Liver (tissue), 9 donors: ENCODE results near the gene JPH3. TPM values are rescaled to one million over a fixed set of nuclear protein-coding genes. Genes with fewer than 3 reads are reported as not detected.
"Not testable (repeated sequence)": the region's sequence is repeated elsewhere in the genome, so short reads cannot be mapped to it uniquely, and the experiment has no call there.

Experiments used
- DNase-seq: peaks from one replicate; pipeline ENCODE4 v3.0.0-alpha.2; 2017; ENCODE audit warnings: low spot score
- H3K27ac ChIP-seq, 2 donors: one replicate each; pipeline ENCODE4 v1.7.0; 2013; ENCODE audit warnings: inconsistent platforms in 2 of 2, low read length in 2 of 2, control low read depth in 1 of 2, low read depth in 1 of 2, mild to moderate bottlenecking in 1 of 2
- H3K27me3 ChIP-seq, 4 donors: one replicate each; pipeline versions ENCODE4 v1.6.1 to v1.7.0; 2013; ENCODE audit warnings: low read length in 3 of 4, inconsistent platforms in 1 of 4, mild to moderate bottlenecking in 1 of 4, moderate library complexity in 1 of 4; ENCODE audit not compliant: control insufficient read depth in 4 of 4, insufficient read depth in 4 of 4
- H3K36me3 ChIP-seq, 4 donors: one replicate each; pipeline versions ENCODE4 v1.6.1 to v1.7.0; 2013; ENCODE audit warnings: low read length in 3 of 4, mild to moderate bottlenecking in 3 of 4, low read depth in 1 of 4, moderate library complexity in 1 of 4; ENCODE audit not compliant: control insufficient read depth in 4 of 4, insufficient read depth in 3 of 4
- H3K4me1 ChIP-seq, 4 donors: one replicate each; pipeline versions ENCODE4 v1.6.1 to v1.7.0; 2013; ENCODE audit warnings: low read length in 3 of 4, mild to moderate bottlenecking in 3 of 4, moderate library complexity in 1 of 4; ENCODE audit not compliant: control insufficient read depth in 4 of 4, insufficient read depth in 4 of 4
- H3K4me3 ChIP-seq, 3 donors: one replicate each; pipeline versions ENCODE4 v1.6.1 to v1.7.0; 2013; ENCODE audit warnings: low read length in 3 of 3, control low read depth in 1 of 3, low read depth in 1 of 3, mild to moderate bottlenecking in 1 of 3
- H3K9ac ChIP-seq, 2 donors: one replicate each; pipeline ENCODE4 v1.7.0; 2013; ENCODE audit warnings: low read length in 2 of 2, mild to moderate bottlenecking in 2 of 2, moderate library complexity in 2 of 2, control low read depth in 1 of 2, low read depth in 1 of 2
- H3K9me3 ChIP-seq, 4 donors: one replicate each; pipeline versions ENCODE4 v1.6.1 to v1.7.0; 2013; ENCODE audit warnings: low read length in 3 of 4; ENCODE audit not compliant: control insufficient read depth in 4 of 4
- CTCF ChIP-seq: fragments of 150-350 bp; IDR thresholded peaks from 2 replicates; pipeline ENCODE4 v1.5.1; 2017; ENCODE audit warnings: improper control_type of control experiment, low read depth, low read length; ENCODE audit not compliant: missing input control
- EGR1 ChIP-seq, 2 donors: IDR thresholded peaks; 2 replicates each; pipeline ENCODE4 v1.6.1; 2016 to 2018; ENCODE audit warnings: antibody characterized with exemption in 2 of 2, low read depth in 2 of 2
- FOXA1 ChIP-seq: IDR thresholded peaks from 2 replicates; pipeline ENCODE4 v1.6.1; 2016; ENCODE audit warnings: antibody characterized with exemption
- FOXA2 ChIP-seq: IDR thresholded peaks from 2 replicates; pipeline ENCODE4 v1.6.1; 2016; ENCODE audit warnings: antibody characterized with exemption
- GABPA ChIP-seq, 2 donors: IDR thresholded peaks in 1 of 2; conservative IDR thresholded peaks in 1 of 2; 2 replicates each; pipeline ENCODE4 v1.6.1; 2016; ENCODE audit warnings: antibody characterized with exemption in 2 of 2, mild to moderate bottlenecking in 1 of 2, moderate library complexity in 1 of 2
- HNF4A ChIP-seq, 2 donors: conservative IDR thresholded peaks; 2 replicates each; pipeline ENCODE4 v1.6.1; 2016; ENCODE audit warnings: antibody characterized with exemption in 2 of 2, mild to moderate bottlenecking in 2 of 2
- HNF4G ChIP-seq: IDR thresholded peaks from 2 replicates; pipeline ENCODE4 v1.6.1; 2016; ENCODE audit warnings: antibody characterized with exemption
- JUND ChIP-seq, 2 donors: IDR thresholded peaks; 2 replicates each; pipeline ENCODE4 v1.6.1; 2016; ENCODE audit warnings: antibody characterized with exemption in 2 of 2
- MAX ChIP-seq: IDR thresholded peaks from 2 replicates; pipeline ENCODE4 v1.6.1; 2016; ENCODE audit warnings: antibody characterized with exemption
- NR2F2 ChIP-seq: IDR thresholded peaks from 2 replicates; pipeline ENCODE4 v1.6.1; 2016; ENCODE audit warnings: antibody characterized with exemption
- RAD21 ChIP-seq, 2 donors: IDR thresholded peaks; 2 replicates each; pipeline ENCODE4 v1.6.1; 2016; ENCODE audit warnings: antibody characterized with exemption in 2 of 2, mild to moderate bottlenecking in 2 of 2
- REST ChIP-seq: IDR thresholded peaks from 2 replicates; pipeline ENCODE4 v1.6.1; 2016; ENCODE audit warnings: antibody characterized with exemption, mild to moderate bottlenecking
- RXRA ChIP-seq, 2 donors: IDR thresholded peaks; 2 replicates each; pipeline ENCODE4 v1.6.1; 2017 to 2018; ENCODE audit warnings: antibody characterized with exemption in 2 of 2, mild to moderate bottlenecking in 1 of 2
- SP1 ChIP-seq: IDR thresholded peaks from 2 replicates; pipeline ENCODE4 v1.6.1; 2018; ENCODE audit warnings: antibody characterized with exemption, mild to moderate bottlenecking
- YY1 ChIP-seq: IDR thresholded peaks from 2 replicates; pipeline ENCODE4 v1.6.1; 2016; ENCODE audit warnings: antibody characterized with exemption, mild to moderate bottlenecking
- ZBTB33 ChIP-seq: IDR thresholded peaks from 2 replicates; pipeline ENCODE4 v1.6.1; 2016; ENCODE audit warnings: antibody characterized with exemption
- whole genome bisulfite sequencing: extraction: QIAGEN DNeasy Blood & Tissue Kit; methylation state at CpG from one replicate; pipeline ENCODE4 v1.1.7; 2013; 5-methylcytosine and 5-hydroxymethylcytosine counted together
- polyA plus RNA-seq, 2 donors: library from polyadenylated mRNA; stranded (reverse) in 1 of 2; unstranded in 1 of 2; fragments of 200-250 nt in 1 of 2; fragments of >200 nt in 1 of 2; fragmentation: Nextera tagmentation in 1 of 2; extraction: Ambion mirVana in 1 of 2; gene quantifications; one replicate each; pipeline versions ENCODE4 v1.2.1 to v1.2.3, GENCODE V29; 2013 to 2015
- total RNA-seq, 2 donors: library from RNA; depleted of rRNA; stranded (reverse); fragments of >200 nt; gene quantifications; one replicate each; pipeline ENCODE4 v1.2.3, GENCODE V29; 2014
- donor health status: healthy.
- donor health status: healthy.
- donor health status: healthy.
- donor health status: healthy.
- donor health status: healthy.

Gene JPH3
- total and polyA plus RNA-seq, 4 donors: under 0.01 to 0.09 (median 0.04) TPM

- Histone ChIP-seq H3K27ac (no peak overlapping the region), H3K9ac (no peak overlapping the region), H3K4me3 (no peak overlapping the region), H3K9me3 (no peaks in the 10 kb centered on the region), H3K4me1 (peaks cover 0 to 1% (median 0%) of the 10 kb centered on the region in 4 donors), H3K36me3 (no peaks in the 10 kb centered on the region), H3K27me3 (no peaks in the 10 kb centered on the region)
- WGBS: 84% methylated on average over 17 of the region's 17 CpGs
- DNase-seq: no peak
- TF ChIP-seq YY1: no peak
- no peak for TF ChIP-seq MAX
- no peak for TF ChIP-seq SP1
- no peak for TF ChIP-seq CTCF
- TF ChIP-seq JUND (IDR thresholded peaks at IDR 0.05): no peak
- no peak for TF ChIP-seq EGR1 (IDR thresholded peaks at IDR 0.05; ENCODE audit: low read depth in 2 of 2)
- TF ChIP-seq FOXA2: no peak
- TF ChIP-seq RAD21 (IDR thresholded peaks at IDR 0.05): no peak
- no peak for TF ChIP-seq FOXA1
- TF ChIP-seq RXRA (IDR thresholded peaks at IDR 0.05): no peak
- no peak for TF ChIP-seq NR2F2
- no peak for TF ChIP-seq REST
- TF ChIP-seq HNF4G: no peak
- TF ChIP-seq GABPA (IDR thresholded peaks at IDR 0.05 in 1 of 2, conservative IDR thresholded peaks at IDR 0.05 in 1 of 2): no peak
- no peak for TF ChIP-seq HNF4A (conservative IDR thresholded peaks at IDR 0.05)
- TF ChIP-seq ZBTB33: no peak
Observed at GRCh38 chr16:87680272-87680644, 78.0 kb downstream of the JPH3 start.

- WGBS: 93% methylated on average over 60 of the region's 60 CpGs
- DNase-seq, H3K4me3 ChIP-seq, H3K36me3 ChIP-seq, H3K27me3 ChIP-seq, H3K9ac ChIP-seq, H3K27ac ChIP-seq, H3K4me1 ChIP-seq, H3K9me3 ChIP-seq: not testable (repeated sequence)
Observed at GRCh38 chr16:87681051-87681602, 78.8 kb downstream of the JPH3 start.
